T-cell (primary cell): Measurements from ENCODE around the gene CHRNA1. TPM values are rescaled to one million over a fixed set of nuclear protein-coding genes. Genes with fewer than 3 reads are reported as not detected.

Experiments
- ATAC-seq, 4 experiments: fragments of 200-7000 bp in 3 of 4; fragments of 150-1000 bp in 1 of 4; cut with Tn5 transposase; replicated peaks in 1 of 4; 1 replicate in 3 of 4; 2 replicates in 1 of 4; pipeline ENCODE4 v1.10.0; 2021; ENCODE audit warnings: moderate library complexity in 3 of 4, mild to moderate bottlenecking in 2 of 4, moderate number of reproducible peaks in 1 of 4
- CTCF ChIA-PET, 2 donors: fragments of 300-600 bp; sonication (Branson Sonifier 250); formaldehyde crosslinking; loops; one replicate each; lab custom pipeline; 2022; ENCODE audit warnings: antibody characterized with exemption in 2 of 2; lab: Charles Lee
- POLR2A ChIA-PET, 2 donors: fragments of 300-600 bp; sonication (Branson Sonifier 250); formaldehyde crosslinking; loops; one replicate each; lab custom pipeline; 2022; ENCODE audit warnings: antibody characterized with exemption in 2 of 2; lab: Charles Lee
- DNase-seq, 35 experiments: peaks; one replicate each; pipeline versions ENCODE4 v3.0.0 to v3.0.0-alpha.2; 2013 to 2023
- H3K27ac ChIP-seq: one replicate; pipeline ENCODE4 v1.5.1; 2013; ENCODE audit warnings: low read length
- H3K27me3 ChIP-seq, 2 experiments: replicated peaks in 1 of 2; 1 replicate in 1 of 2; 2 replicates in 1 of 2; pipeline versions ENCODE4 v1.6.1 to v1.7.0; 2013; ENCODE audit warnings: low read length in 1 of 2, mixed read lengths in 1 of 2; ENCODE audit not compliant: control insufficient read depth in 2 of 2, insufficient read depth in 2 of 2; ENCODE audit errors: extremely low read depth in 1 of 2
- H3K36me3 ChIP-seq, 2 donors: 1 replicate in 1 of 2; 2 replicates in 1 of 2; pipeline versions ENCODE4 v1.6.1 to v1.7.0; 2013; ENCODE audit warnings: low read length in 1 of 2; ENCODE audit not compliant: control insufficient read depth in 2 of 2, insufficient read depth in 1 of 2; ENCODE audit errors: extremely low read depth in 1 of 2
- H3K4me1 ChIP-seq, 2 experiments: 1 replicate in 1 of 2; 2 replicates in 1 of 2; pipeline versions ENCODE4 v1.6.1 to v1.7.0; 2013; ENCODE audit warnings: low read length in 2 of 2, mixed read lengths in 1 of 2; ENCODE audit not compliant: insufficient read depth in 2 of 2, control insufficient read depth in 1 of 2; ENCODE audit errors: extremely low read depth in 1 of 2
- H3K4me3 ChIP-seq, 2 donors: 1 replicate in 1 of 2; 2 replicates in 1 of 2; pipeline versions ENCODE4 v1.5.1 to v1.7.0; 2013; ENCODE audit warnings: mild to moderate bottlenecking in 2 of 2, low read length in 1 of 2, moderate library complexity in 1 of 2; ENCODE audit not compliant: control insufficient read depth in 1 of 2; ENCODE audit errors: extremely low read depth in 1 of 2
- H3K9me3 ChIP-seq: 2 replicates; pipeline ENCODE4 v1.7.0; 2013
- H3K27ac Mint-ChIP-seq, 2 donors: one replicate each; pipeline ENCODE4 v1.8.0; 2020 to 2021; ENCODE audit warnings: mild to moderate bottlenecking in 2 of 2, mixed read lengths in 2 of 2
- H3K27me3 Mint-ChIP-seq, 2 donors: one replicate each; pipeline ENCODE4 v1.8.0; 2021 to 2022; ENCODE audit warnings: mixed read lengths in 2 of 2
- H3K36me3 Mint-ChIP-seq: one replicate; pipeline ENCODE4 v1.8.0; 2021; ENCODE audit warnings: mixed read lengths
- H3K4me1 Mint-ChIP-seq, 3 donors: one replicate each; pipeline ENCODE4 v1.8.0; 2020 to 2022; ENCODE audit warnings: mixed read lengths in 3 of 3, mild to moderate bottlenecking in 1 of 3
- H3K4me3 Mint-ChIP-seq, 3 donors: one replicate each; pipeline ENCODE4 v1.8.0; 2020 to 2022; ENCODE audit warnings: mild to moderate bottlenecking in 3 of 3, mixed read lengths in 3 of 3, moderate library complexity in 3 of 3
- H3K9me3 Mint-ChIP-seq, 3 donors: one replicate each; pipeline ENCODE4 v1.8.0; 2020 to 2022; ENCODE audit warnings: mixed read lengths in 3 of 3
- WGBS: methylation state at CpG from one replicate; pipeline ENCODE4 v1.1.5; 2013; ENCODE audit warnings: missing lambda C conversion rate; ENCODE audit not compliant: insufficient coverage; 5-methylcytosine and 5-hydroxymethylcytosine counted together
- total RNA-seq, 35 experiments: library from RNA in 6 of 35; stranded (reverse) in 6 of 35; fragments of 120-200 nt in 1 of 35; gene quantifications; one replicate each; pipeline versions ENCODE4 v1.2.1 to v1.2.4 and lab custom pipeline; 2013 to 2026

Gene CHRNA1
- total RNA-seq, 5 donors from 2014 or later (not counting 1 experiment from before 2014, with no cell fraction given): 0.23 TPM; not detected in 4

DNA sequence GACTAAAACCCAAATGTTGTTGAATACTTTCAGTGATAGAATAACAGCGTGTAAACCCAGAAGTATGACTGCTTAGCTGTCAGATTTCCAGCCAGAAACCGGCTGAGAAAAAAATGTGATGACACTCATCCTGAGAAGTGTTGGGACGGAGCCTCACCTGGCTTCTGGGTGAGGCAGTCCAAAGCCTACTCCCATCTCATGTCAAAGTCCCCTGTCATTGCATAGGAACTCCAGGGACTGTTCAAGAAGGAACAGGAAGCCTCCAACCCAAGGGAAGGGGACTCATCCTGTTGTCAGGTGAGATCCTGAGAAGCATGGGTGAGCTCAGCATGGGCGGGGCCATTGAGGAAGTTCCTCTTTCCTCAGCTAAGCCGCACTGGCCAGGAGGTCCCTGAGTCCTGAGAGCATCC is 11.3 kb upstream of the CHRNA1 start:
- Mint-ChIP-seq H3K27ac (peak overlapping the region in 1 of 2 donors; percentile 28), H3K9me3 (no peaks in the 10 kb centered on the region), H3K27me3 (no peaks in the 10 kb centered on the region), H3K4me1 (peaks cover 51 to 56% (median 53%) of the 10 kb centered on the region in 3 donors), H3K4me3 (no peak overlapping the region), H3K36me3 (no peaks in the 10 kb centered on the region)
- no peak for DNase-seq
- no peak for ATAC-seq
- H3K27ac ChIP-seq: no peak overlapping the region
- H3K27me3 ChIP-seq: no peaks in the 10 kb centered on the region
- peaks cover 32 to 51% of the 10 kb centered on the region in 2 experiments for H3K4me1 ChIP-seq
- 35% methylated on average over 2 of the region's 5 CpGs for WGBS
- ChIA-PET CTCF (interaction anchor here (1.3 to 3.8 kb wide), 4 partner anchors 9 to 78 kb away, joined by 3 to 18 read pairs (median 8); no protein-coding TSS in a partner anchor), POLR2A (interaction anchor here (0.5 to 0.6 kb wide), 2 partner anchors 9 to 865 kb away, joined by 3 read pairs; no protein-coding TSS in a partner anchor)
- H3K4me3 ChIP-seq: no peak overlapping the region
- H3K9me3 ChIP-seq: no peaks in the 10 kb centered on the region
- no peaks in the 10 kb centered on the region for H3K36me3 ChIP-seq

- no peaks in the 10 kb centered on the region for H3K27me3 Mint-ChIP-seq
- Histone ChIP-seq H3K27me3 (no peaks in the 10 kb centered on the region), H3K27ac (no peak overlapping the region), H3K4me1 (peaks cover 32 to 44% of the 10 kb centered on the region in 2 experiments), H3K9me3 (no peaks in the 10 kb centered on the region), H3K36me3 (no peaks in the 10 kb centered on the region), H3K4me3 (no peak overlapping the region)
- no peaks in the 10 kb centered on the region for H3K36me3 Mint-ChIP-seq
- CTCF ChIA-PET: interaction anchor here (0.9 to 3.8 kb wide), 6 partner anchors 10 to 77 kb away, joined by 3 to 18 read pairs (median 3); partner anchors contain the start of gene CHRNA1 (in 1 of the 2)
- DNase-seq (no peak), ATAC-seq (no peak)
- no peak overlapping the region for H3K27ac Mint-ChIP-seq
- H3K4me1 Mint-ChIP-seq: peaks cover 45 to 50% (median 46%) of the 10 kb centered on the region in 3 donors
- no peak overlapping the region for H3K4me3 Mint-ChIP-seq
- 93% methylated on average over 2 of the region's 4 CpGs for WGBS
- POLR2A ChIA-PET: interaction anchor here in 1 of 2 donors (0.6 kb wide), 1 partner anchor 9 kb away, joined by 3 read pairs; no protein-coding TSS in a partner anchor
- no peaks in the 10 kb centered on the region for H3K9me3 Mint-ChIP-seq
Observed at GRCh38 chr2:174774886-174775285, 10.6 kb upstream of the CHRNA1 start.

DNA sequence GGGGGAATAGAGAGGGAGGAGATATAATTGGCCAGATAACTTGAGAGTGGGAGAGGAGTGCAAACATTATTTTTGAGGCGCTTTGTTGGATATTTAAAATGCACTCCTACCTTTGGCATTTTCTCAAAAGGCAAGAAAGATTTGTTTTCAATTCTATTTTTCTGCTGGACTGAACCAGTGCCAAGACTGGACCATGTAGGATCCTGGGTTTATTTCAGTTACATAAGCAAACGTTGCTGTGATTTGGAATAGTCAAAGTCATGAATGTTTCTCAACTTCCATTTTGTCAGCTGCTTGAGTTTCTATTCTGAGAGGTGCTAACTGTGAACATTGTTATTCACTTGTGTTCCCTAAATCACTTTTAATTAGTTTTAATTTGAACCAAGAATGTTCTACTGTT is 8.9 kb upstream of the CHRNA1 start:
- H3K36me3 Mint-ChIP-seq: no peaks in the 10 kb centered on the region
- H3K27ac Mint-ChIP-seq: no peak overlapping the region
- H3K4me1 ChIP-seq: peaks cover 17 to 27% of the 10 kb centered on the region in 2 experiments
- H3K27ac ChIP-seq: no peak overlapping the region
- H3K4me3 ChIP-seq: no peak overlapping the region
- CTCF ChIA-PET: no interaction called here
- H3K36me3 ChIP-seq: no peaks in the 10 kb centered on the region
- no peaks in the 10 kb centered on the region for H3K9me3 Mint-ChIP-seq
- peaks cover 30 to 34% (median 30%) of the 10 kb centered on the region in 3 donors for H3K4me1 Mint-ChIP-seq
- H3K27me3 Mint-ChIP-seq: no peaks in the 10 kb centered on the region
- DNase-seq (no peak), ATAC-seq (no peak)
- H3K4me3 Mint-ChIP-seq: no peak overlapping the region
- no peaks in the 10 kb centered on the region for H3K27me3 ChIP-seq
- H3K9me3 ChIP-seq: no peaks in the 10 kb centered on the region
- WGBS: 100% methylated on average over 1 of the region's 2 CpGs
- POLR2A ChIA-PET: no interaction called here

- Histone ChIP-seq H3K27ac (no peak overlapping the region), H3K36me3 (no peaks in the 10 kb centered on the region), H3K4me1 (peaks cover 9 to 20% of the 10 kb centered on the region in 2 experiments), H3K27me3 (no peaks in the 10 kb centered on the region), H3K4me3 (no peak overlapping the region), H3K9me3 (no peaks in the 10 kb centered on the region)
- Mint-ChIP-seq H3K27ac (no peak overlapping the region), H3K27me3 (no peaks in the 10 kb centered on the region), H3K4me3 (no peak overlapping the region), H3K4me1 (peaks cover 22 to 26% (median 22%) of the 10 kb centered on the region in 3 donors), H3K9me3 (no peaks in the 10 kb centered on the region), H3K36me3 (no peaks in the 10 kb centered on the region)
- ATAC-seq: no peak
- ChIA-PET CTCF (interaction anchor here (0.8 to 2.1 kb wide), 3 partner anchors 24 to 218 kb away, joined by 4 to 13 read pairs (median 7); no protein-coding TSS in a partner anchor), POLR2A (interaction anchor here in 1 of 2 donors (0.6 kb wide), 1 partner anchor 9 kb away, joined by 3 read pairs; no protein-coding TSS in a partner anchor)
- DNase-seq: no peak
- WGBS: no CpG with 5 or more reads among the region's 5 CpGs
Observed at GRCh38 chr2:174772472-174772801, 8.2 kb upstream of the CHRNA1 start.

DNA sequence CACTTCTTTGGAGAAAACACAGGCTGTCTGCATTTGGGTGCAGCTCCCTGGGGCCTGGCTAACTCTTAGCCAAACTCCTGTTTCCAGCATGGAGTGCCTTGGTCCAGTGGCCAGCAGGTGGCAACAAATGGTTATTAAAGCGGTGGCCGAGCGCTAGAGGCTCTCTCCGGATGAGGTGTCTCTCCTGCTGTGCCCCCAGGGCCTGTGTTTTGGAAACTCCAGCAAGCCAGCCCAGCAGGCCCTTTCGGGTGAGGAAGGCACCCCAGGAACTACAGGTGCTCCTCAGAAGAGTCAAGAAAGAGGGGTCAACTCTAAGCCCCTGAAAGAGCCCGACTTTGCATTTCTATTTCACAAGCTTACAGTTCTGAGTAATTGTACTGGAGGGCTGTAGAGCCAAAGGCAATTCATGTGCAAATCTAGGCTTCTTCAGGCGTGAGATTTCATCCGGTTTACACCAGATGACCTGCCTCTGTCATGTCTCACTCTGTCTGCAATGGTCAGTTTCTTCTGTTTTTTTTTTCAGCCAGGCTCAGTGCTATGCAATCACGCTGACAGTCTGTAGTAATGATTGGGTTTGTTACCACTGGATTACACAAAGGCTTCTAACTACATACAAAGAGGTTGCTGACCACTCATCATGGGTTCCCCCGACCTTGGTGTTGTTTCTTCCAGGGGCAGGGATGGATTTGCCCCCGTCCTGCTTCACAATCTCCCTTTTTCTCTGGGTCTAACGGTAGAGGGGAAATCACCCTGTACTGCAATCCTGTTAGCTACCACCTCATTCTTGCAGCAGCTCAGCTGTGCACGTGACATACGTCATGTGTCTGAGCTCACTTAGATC is 7.6 kb upstream of the CHRNA1 start:
- Histone ChIP-seq H3K4me3 (no peak overlapping the region), H3K27ac (no peak overlapping the region), H3K27me3 (no peaks in the 10 kb centered on the region), H3K4me1 (peaks cover 4 to 15% of the 10 kb centered on the region in 2 experiments), H3K9me3 (no peaks in the 10 kb centered on the region), H3K36me3 (no peaks in the 10 kb centered on the region)
- 73% methylated on average over 6 of the region's 14 CpGs for WGBS
- no peak overlapping the region for H3K4me3 Mint-ChIP-seq
- ATAC-seq (peak in 2 of 4 experiments; percentile 63 to 72), DNase-seq (peak in 14 of 35 experiments; percentile 11 to 57 (median 31))
- H3K4me1 Mint-ChIP-seq: peaks cover 17 to 20% (median 17%) of the 10 kb centered on the region in 3 donors
- ChIA-PET CTCF (interaction anchor here (0.8 to 2.1 kb wide), 6 partner anchors 9 to 219 kb away, joined by 3 to 13 read pairs (median 4); no protein-coding TSS in a partner anchor), POLR2A (no interaction called here)
- no peak overlapping the region for H3K27ac Mint-ChIP-seq
- no peaks in the 10 kb centered on the region for H3K27me3 Mint-ChIP-seq
- no peaks in the 10 kb centered on the region for H3K36me3 Mint-ChIP-seq
- no peaks in the 10 kb centered on the region for H3K9me3 Mint-ChIP-seq

DNA sequence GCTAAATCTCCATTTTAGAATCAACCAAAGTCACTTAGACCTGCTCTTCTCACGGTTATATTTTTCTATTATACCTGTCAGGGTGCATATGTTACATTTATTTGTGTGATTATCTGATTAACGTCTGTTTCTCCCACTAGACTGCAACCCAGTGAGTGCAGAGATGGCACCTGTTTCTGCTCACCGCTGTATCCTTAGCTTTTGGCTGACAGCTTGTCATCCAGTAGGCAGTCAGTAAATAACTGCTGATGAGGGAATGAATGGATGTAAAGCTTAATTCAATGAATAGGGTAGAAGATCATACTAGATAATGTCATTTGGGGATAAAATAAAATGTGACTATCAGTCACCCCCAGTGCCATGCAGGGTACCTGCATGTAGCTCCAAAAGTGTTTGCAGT is 6.9 kb upstream of the CHRNA1 start:
- Histone ChIP-seq H3K27me3 (no peaks in the 10 kb centered on the region), H3K27ac (no peak overlapping the region), H3K4me1 (peaks cover 2 to 9% of the 10 kb centered on the region in 2 experiments), H3K36me3 (no peaks in the 10 kb centered on the region), H3K4me3 (no peak overlapping the region), H3K9me3 (no peaks in the 10 kb centered on the region)
- Mint-ChIP-seq H3K9me3 (no peaks in the 10 kb centered on the region), H3K27me3 (no peaks in the 10 kb centered on the region), H3K36me3 (no peaks in the 10 kb centered on the region), H3K4me3 (no peak overlapping the region), H3K27ac (no peak overlapping the region), H3K4me1 (peaks cover 10 to 13% (median 11%) of the 10 kb centered on the region in 3 donors)
- CTCF ChIA-PET: interaction anchor here (0.9 to 2.1 kb wide), 5 partner anchors 8 to 219 kb away, joined by 3 to 13 read pairs (median 5); no protein-coding TSS in a partner anchor
- POLR2A ChIA-PET: interaction anchor here in 1 of 2 donors (0.6 kb wide), 1 partner anchor 118 kb away, joined by 9 read pairs; no protein-coding TSS in a partner anchor
- WGBS: no CpG with 5 or more reads among the region's 3 CpGs
- no peak for DNase-seq
- no peak for ATAC-seq
